Breast epithelium (tissue), 4 donors: ENCODE data around the gene KPTN. TPM values are rescaled to one million over a fixed set of nuclear protein-coding genes. Genes with fewer than 3 reads are reported as not detected.
A peak's percentile ranks its signal among the peaks of the same experiment; 100 is the strongest.

Experiments used
- DNase-seq, 2 donors: peaks; one replicate each; pipeline ENCODE4 v3.0.0-alpha.2; 2019; ENCODE audit warnings: low spot score in 2 of 2
- H3K27ac ChIP-seq, 2 donors: fragments of 200-600 bp; sonication (generic) in 1 of 2; one replicate each; pipeline ENCODE4 v1.5.1; 2016 to 2019; ENCODE audit warnings: mild to moderate bottlenecking in 1 of 2
- H3K27me3 ChIP-seq, 2 donors: fragments of 200-600 bp; sonication (generic) in 1 of 2; one replicate each; pipeline versions ENCODE4 v1.5.1 to v1.6.0; 2017 to 2019; ENCODE audit warnings: control low read depth in 1 of 2, mild to moderate bottlenecking in 1 of 2
- H3K36me3 ChIP-seq: fragments of 200-600 bp; one replicate; pipeline ENCODE4 v1.5.1; 2019
- H3K4me1 ChIP-seq, 2 donors: fragments of 200-600 bp; sonication (generic); one replicate each; pipeline ENCODE4 v1.5.1; 2016 to 2019; ENCODE audit warnings: control low read depth in 1 of 2
- H3K4me3 ChIP-seq, 3 donors: fragments of 200-600 bp; sonication (generic); 1 replicate in 2 of 3; 2 replicates in 1 of 3; pipeline ENCODE4 v1.5.1; 2016 to 2019; ENCODE audit warnings: mild to moderate bottlenecking in 3 of 3, moderate library complexity in 2 of 3
- H3K9me3 ChIP-seq, 2 donors: fragments of 200-600 bp; sonication (generic) in 1 of 2; one replicate each; pipeline ENCODE4 v1.5.1; 2016 to 2019; ENCODE audit warnings: control low read depth in 1 of 2
- CTCF ChIP-seq, 3 donors: fragments of 450-650 bp; IDR thresholded peaks; one replicate each; pipeline ENCODE4 v1.5.1; 2016 to 2017; ENCODE audit warnings: antibody characterized with exemption in 3 of 3, mild to moderate bottlenecking in 3 of 3, moderate library complexity in 3 of 3
- POLR2A ChIP-seq: fragments of 450-650 bp; IDR thresholded peaks from one replicate; pipeline ENCODE4 v1.6.1; 2016; ENCODE audit warnings: antibody characterized with exemption, mild to moderate bottlenecking, moderate library complexity
- POLR2AphosphoS5 ChIP-seq, 3 donors: sonication (generic); formaldehyde crosslinking; IDR thresholded peaks; one replicate each; pipeline ENCODE4 v1.6.1; 2017; ENCODE audit warnings: antibody characterized with exemption in 3 of 3
- intact Hi-C: fragments of 100-400 bp; cut with DNase I; formaldehyde crosslinking; loops from one replicate; pipeline ENCODE4 v1.15.1; 2023; ENCODE audit warnings: low total_unique reads
- total RNA-seq, 3 donors: library from RNA; depleted of rRNA; stranded (reverse); fragments of >200 nt; gene quantifications; one replicate each; pipeline ENCODE4 v1.1.0, GENCODE V29; 2016

KPTN gene
- total RNA-seq, 3 donors from 2014 or later = 4.6 to 6.6 (median 6.3) TPM

- Histone ChIP-seq H3K9me3 (no peaks in the 10 kb centered on the region), H3K27me3 (no peaks in the 10 kb centered on the region), H3K4me1 (peaks cover 31 to 57% of the 10 kb centered on the region in 2 donors), H3K4me3 (peak overlapping the region; percentile 86 to 100 (median 97)), H3K36me3 (no peaks in the 10 kb centered on the region), H3K27ac (peak overlapping the region; percentile 94 to 99)
- intact Hi-C loops = no loop called here
- TF ChIP-seq CTCF (IDR thresholded peaks at IDR 0.05) (no peak), POLR2AphosphoS5 (IDR thresholded peaks at IDR 0.05) (peak in 1 of 3 donors; percentile 27)
- peak in 1 of 2 donors; percentile 78 for DNase-seq
Measured at GRCh38 chr19:47512183-47512947, 28.3 kb upstream of the KPTN start.

- H3K27ac ChIP-seq = peak overlapping the region; percentile 94 to 99
- no peaks in the 10 kb centered on the region for H3K9me3 ChIP-seq
- intact Hi-C loops = no loop called here
- no peak for DNase-seq
- peaks cover 38 to 64% of the 10 kb centered on the region in 2 donors for H3K4me1 ChIP-seq
- H3K36me3 ChIP-seq = no peaks in the 10 kb centered on the region
- H3K27me3 ChIP-seq = no peaks in the 10 kb centered on the region
- TF ChIP-seq POLR2AphosphoS5 (IDR thresholded peaks at IDR 0.05) (no peak), POLR2A (no peak), CTCF (IDR thresholded peaks at IDR 0.05) (no peak)
- H3K4me3 ChIP-seq = peak overlapping the region in 2 of 3 donors; percentile 86 to 97
Measured at GRCh38 chr19:47511681-47512080, 27.7 kb upstream of the KPTN start.

GRCh38 chr19:47511128-47511517, 27.1 kb upstream of the KPTN start:
- intact Hi-C loops = no loop called here
- no peak for DNase-seq
- Histone ChIP-seq H3K27ac (peak overlapping the region; percentile 94 to 99), H3K4me3 (peak overlapping the region in 2 of 3 donors; percentile 86 to 97), H3K4me1 (peaks cover 38 to 67% of the 10 kb centered on the region in 2 donors), H3K36me3 (no peaks in the 10 kb centered on the region), H3K27me3 (no peaks in the 10 kb centered on the region), H3K9me3 (no peaks in the 10 kb centered on the region)
- TF ChIP-seq POLR2AphosphoS5 (IDR thresholded peaks at IDR 0.05) (no peak), CTCF (IDR thresholded peaks at IDR 0.05) (no peak), POLR2A (no peak)

GRCh38 chr19:47510516-47511127, 26.6 kb upstream of the KPTN start:
- Histone ChIP-seq H3K27me3 (no peaks in the 10 kb centered on the region), H3K4me1 (peaks cover 38 to 67% of the 10 kb centered on the region in 2 donors), H3K27ac (peak overlapping the region; percentile 94 to 99), H3K36me3 (no peaks in the 10 kb centered on the region), H3K4me3 (peak overlapping the region in 2 of 3 donors; percentile 86 to 97), H3K9me3 (no peaks in the 10 kb centered on the region)
- intact Hi-C loops = no loop called here
- no peak for TF ChIP-seq CTCF (IDR thresholded peaks at IDR 0.05)
- TF ChIP-seq POLR2A = no peak
- TF ChIP-seq POLR2AphosphoS5 (IDR thresholded peaks at IDR 0.05) = no peak
- DNase-seq = no peak

GRCh38 chr19:47509973-47510372, 26.0 kb upstream of the KPTN start:
- Histone ChIP-seq H3K4me1 (peaks cover 38 to 67% of the 10 kb centered on the region in 2 donors), H3K27ac (peak overlapping the region; percentile 94 to 99), H3K4me3 (peak overlapping the region in 2 of 3 donors; percentile 2 to 86), H3K27me3 (no peaks in the 10 kb centered on the region), H3K36me3 (no peaks in the 10 kb centered on the region), H3K9me3 (no peaks in the 10 kb centered on the region)
- intact Hi-C loops = no loop called here
- DNase-seq = peak; percentile 74 to 78
- TF ChIP-seq POLR2AphosphoS5 (IDR thresholded peaks at IDR 0.05) (peak in 1 of 3 donors; percentile 46), POLR2A (no peak)
